H1 (cell line): ENCODE measurements around the gene PITPNB.

Experiments
- NRF1 ChIP-seq: IDR thresholded peaks from 2 replicates; pipeline ENCODE4 v1.6.1; 2011; ENCODE audit warnings: mild to moderate bottlenecking, low read depth, low read length, improper control_type of control experiment
- SP1 ChIP-seq: IDR thresholded peaks from 2 replicates; pipeline ENCODE4 v1.6.1; 2011; ENCODE audit warnings: low read depth, low read length
- TF ChIP-seq, protein P1 (sequence below), 3 experiments: IDR thresholded peaks; 1 replicate in 2 of 3; 2 replicates in 1 of 3; pipeline versions ENCODE4 v1.5.1 to v1.6.1; 2011; ENCODE audit warnings: low read length in 3 of 3, mild to moderate bottlenecking in 3 of 3, inconsistent platforms in 2 of 3, low read depth in 1 of 3, moderate library complexity in 1 of 3; ENCODE audit not compliant: insufficient read depth in 1 of 3; ENCODE audit errors: control extremely low read depth in 1 of 3
- TF ChIP-seq, protein P2 (sequence below): IDR thresholded peaks from 2 replicates; pipeline ENCODE4 v1.6.1; 2011; ENCODE audit warnings: low read depth, mild to moderate bottlenecking, low read length; ENCODE audit not compliant: insufficient read depth

DNA sequence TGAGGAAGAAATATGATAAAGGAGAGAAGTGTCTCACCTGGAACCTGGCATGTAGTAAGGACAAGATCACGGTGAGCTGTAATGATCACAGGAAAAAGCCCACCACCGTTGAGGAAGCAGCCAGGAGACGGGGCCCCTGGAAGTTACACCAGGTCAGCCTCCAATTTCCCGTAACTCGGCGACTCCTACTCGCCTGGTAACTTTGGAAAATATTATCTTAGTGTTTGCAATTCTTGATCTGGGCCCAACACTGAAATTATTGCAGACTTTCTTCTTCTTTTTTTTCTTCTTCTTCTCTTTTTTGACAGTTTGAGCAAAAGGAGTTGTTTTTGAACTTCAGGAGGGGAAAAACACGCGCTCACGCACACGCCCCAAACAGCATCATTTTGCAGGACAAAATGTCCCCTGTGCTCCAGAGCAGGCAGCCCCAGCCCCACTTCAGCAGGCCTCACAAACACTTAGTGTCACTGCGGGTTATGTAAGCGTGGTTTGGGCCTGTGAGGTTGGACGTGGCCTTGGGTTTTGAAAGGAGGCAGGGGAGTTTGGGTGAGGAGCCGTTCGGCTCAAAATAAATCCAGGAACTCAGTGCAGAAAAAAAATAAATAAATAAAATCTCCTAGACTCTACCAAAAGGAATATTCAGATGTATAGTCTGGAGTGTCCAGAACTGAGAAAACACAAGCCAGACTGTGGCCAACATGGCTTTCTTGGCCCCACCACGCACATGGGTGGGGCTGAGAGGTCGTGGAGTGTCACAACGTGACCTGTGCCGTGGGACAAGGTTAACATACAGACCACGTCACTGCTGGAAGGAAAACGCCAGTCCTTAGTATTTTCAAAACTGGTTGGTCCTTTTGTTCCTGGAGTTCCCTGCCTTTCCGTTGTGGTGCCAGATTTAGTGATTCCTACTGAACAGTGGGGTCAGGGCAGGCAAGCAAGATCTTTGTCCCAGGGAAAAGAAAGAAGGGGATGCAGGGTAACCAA lies 91.2 kb downstream of the PITPNB start:
- TF ChIP-seq, protein P1, sequence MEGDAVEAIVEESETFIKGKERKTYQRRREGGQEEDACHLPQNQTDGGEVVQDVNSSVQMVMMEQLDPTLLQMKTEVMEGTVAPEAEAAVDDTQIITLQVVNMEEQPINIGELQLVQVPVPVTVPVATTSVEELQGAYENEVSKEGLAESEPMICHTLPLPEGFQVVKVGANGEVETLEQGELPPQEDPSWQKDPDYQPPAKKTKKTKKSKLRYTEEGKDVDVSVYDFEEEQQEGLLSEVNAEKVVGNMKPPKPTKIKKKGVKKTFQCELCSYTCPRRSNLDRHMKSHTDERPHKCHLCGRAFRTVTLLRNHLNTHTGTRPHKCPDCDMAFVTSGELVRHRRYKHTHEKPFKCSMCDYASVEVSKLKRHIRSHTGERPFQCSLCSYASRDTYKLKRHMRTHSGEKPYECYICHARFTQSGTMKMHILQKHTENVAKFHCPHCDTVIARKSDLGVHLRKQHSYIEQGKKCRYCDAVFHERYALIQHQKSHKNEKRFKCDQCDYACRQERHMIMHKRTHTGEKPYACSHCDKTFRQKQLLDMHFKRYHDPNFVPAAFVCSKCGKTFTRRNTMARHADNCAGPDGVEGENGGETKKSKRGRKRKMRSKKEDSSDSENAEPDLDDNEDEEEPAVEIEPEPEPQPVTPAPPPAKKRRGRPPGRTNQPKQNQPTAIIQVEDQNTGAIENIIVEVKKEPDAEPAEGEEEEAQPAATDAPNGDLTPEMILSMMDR (IDR thresholded peaks at IDR 0.05; ENCODE audit: control extremely low read depth in 1 of 3, insufficient read depth in 1 of 3, low read depth in 1 of 3, low read length in 3 of 3), result no peak
- TF ChIP-seq, protein P2, sequence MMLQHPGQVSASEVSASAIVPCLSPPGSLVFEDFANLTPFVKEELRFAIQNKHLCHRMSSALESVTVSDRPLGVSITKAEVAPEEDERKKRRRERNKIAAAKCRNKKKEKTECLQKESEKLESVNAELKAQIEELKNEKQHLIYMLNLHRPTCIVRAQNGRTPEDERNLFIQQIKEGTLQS, result no peak
- no peak for TF ChIP-seq SP1
- no peak for TF ChIP-seq NRF1
